Astrocyte of the spinal cord (primary cell): Measurements from ENCODE around the gene PGAP2.

Source experiments
- DNase-seq: peaks from one replicate; pipeline ENCODE4 v3.0.0; 2011; ENCODE audit warnings: low read depth, low spot score
- H3K4me3 ChIP-seq: 2 replicates; pipeline ENCODE4 v1.5.1; 2011; ENCODE audit warnings: low read depth, mild to moderate bottlenecking, low read length, moderate library complexity
- in situ Hi-C: cut with HindIII; loops from 2 replicates; pipeline ENCODE4 v1.10.0; 2017; ENCODE audit warnings: low sequenced_read_pairs
- TF ChIP-seq, protein P1 (sequence below): IDR thresholded peaks from 2 replicates; pipeline ENCODE4 v1.5.1; 2012; ENCODE audit warnings: low read depth, mild to moderate bottlenecking, low read length, inconsistent platforms

The PGAP2 gene

GRCh38 chr11:3837793-3838192 lies 29.4 kb downstream of the PGAP2 start:
- TF ChIP-seq, protein P1, sequence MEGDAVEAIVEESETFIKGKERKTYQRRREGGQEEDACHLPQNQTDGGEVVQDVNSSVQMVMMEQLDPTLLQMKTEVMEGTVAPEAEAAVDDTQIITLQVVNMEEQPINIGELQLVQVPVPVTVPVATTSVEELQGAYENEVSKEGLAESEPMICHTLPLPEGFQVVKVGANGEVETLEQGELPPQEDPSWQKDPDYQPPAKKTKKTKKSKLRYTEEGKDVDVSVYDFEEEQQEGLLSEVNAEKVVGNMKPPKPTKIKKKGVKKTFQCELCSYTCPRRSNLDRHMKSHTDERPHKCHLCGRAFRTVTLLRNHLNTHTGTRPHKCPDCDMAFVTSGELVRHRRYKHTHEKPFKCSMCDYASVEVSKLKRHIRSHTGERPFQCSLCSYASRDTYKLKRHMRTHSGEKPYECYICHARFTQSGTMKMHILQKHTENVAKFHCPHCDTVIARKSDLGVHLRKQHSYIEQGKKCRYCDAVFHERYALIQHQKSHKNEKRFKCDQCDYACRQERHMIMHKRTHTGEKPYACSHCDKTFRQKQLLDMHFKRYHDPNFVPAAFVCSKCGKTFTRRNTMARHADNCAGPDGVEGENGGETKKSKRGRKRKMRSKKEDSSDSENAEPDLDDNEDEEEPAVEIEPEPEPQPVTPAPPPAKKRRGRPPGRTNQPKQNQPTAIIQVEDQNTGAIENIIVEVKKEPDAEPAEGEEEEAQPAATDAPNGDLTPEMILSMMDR, result no peak
- no peak for DNase-seq
- in situ Hi-C loops, result no loop called here
- H3K4me3 ChIP-seq, result no peak overlapping the region

DNA sequence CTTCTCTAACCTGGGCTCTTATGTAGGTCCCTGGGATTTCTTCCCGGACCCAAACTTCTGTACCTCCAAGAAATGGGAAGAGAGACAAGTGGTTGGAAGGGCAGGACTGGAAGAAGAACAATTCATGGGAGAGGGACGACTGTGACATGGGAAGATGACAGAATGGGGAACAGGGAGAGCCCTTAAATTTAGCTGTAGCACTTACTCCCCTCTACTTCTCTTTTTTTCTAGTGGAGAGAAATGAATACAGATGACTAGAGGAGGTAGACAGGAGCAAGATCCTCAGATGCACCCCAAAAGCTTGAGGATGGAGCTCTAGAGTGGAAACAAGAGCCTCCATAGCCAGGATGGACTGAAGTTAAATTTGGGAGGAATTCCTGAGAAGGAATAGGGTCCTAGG lies 30.1 kb downstream of the PGAP2 start:
- DNase-seq, result no peak
- no peak overlapping the region for H3K4me3 ChIP-seq
- TF ChIP-seq, protein P1, result no peak
- in situ Hi-C loops, result no loop called here

GRCh38 chr11:3840004-3840869 lies 31.9 kb downstream of the PGAP2 start:
- peak overlapping the region; percentile 81 for H3K4me3 ChIP-seq
- TF ChIP-seq, protein P1, result no peak
- DNase-seq, result no peak
- in situ Hi-C loops, result no loop called here

DNA sequence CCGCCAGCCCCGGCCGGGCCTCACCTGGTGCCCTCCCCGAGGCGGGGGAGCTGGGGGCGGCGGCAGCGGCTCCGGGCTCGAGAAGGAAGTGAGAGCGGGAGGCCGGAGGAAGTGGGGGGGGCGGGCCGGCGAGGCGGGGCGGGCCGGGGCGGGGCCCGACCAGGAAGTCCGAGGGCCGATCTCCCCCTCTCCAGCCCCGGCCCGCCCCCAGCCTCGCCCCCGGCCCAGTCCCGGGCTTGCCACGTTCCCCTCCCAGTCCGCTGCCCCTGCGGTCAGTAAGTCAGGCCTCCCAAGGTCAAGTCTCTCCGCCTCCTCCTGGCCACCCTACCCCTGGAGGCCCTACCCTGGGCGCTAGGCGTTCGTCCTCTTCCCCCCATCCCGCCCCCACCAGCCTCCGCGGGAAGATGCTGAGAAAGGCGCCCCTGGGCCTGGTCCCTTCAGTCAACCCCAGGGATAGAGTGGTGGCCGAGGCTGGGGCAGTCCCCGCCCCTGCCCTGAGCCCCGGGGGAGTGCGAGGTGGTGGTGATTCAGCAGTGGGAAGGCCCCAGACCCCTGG lies 32.6 kb downstream of the PGAP2 start, which contains the start of gene RHOG:
TSS of gene RHOG (minus strand) at position 90 of the 556 bp plus-strand sequence. CDS start 12,821 bp downstream, outside the sequence.
- peak; percentile 83 for DNase-seq
- in situ Hi-C loops, result no loop called here
- TF ChIP-seq, protein P1, result no peak
- H3K4me3 ChIP-seq, result peak within 1 kb of the TSS; percentile 81

DNA sequence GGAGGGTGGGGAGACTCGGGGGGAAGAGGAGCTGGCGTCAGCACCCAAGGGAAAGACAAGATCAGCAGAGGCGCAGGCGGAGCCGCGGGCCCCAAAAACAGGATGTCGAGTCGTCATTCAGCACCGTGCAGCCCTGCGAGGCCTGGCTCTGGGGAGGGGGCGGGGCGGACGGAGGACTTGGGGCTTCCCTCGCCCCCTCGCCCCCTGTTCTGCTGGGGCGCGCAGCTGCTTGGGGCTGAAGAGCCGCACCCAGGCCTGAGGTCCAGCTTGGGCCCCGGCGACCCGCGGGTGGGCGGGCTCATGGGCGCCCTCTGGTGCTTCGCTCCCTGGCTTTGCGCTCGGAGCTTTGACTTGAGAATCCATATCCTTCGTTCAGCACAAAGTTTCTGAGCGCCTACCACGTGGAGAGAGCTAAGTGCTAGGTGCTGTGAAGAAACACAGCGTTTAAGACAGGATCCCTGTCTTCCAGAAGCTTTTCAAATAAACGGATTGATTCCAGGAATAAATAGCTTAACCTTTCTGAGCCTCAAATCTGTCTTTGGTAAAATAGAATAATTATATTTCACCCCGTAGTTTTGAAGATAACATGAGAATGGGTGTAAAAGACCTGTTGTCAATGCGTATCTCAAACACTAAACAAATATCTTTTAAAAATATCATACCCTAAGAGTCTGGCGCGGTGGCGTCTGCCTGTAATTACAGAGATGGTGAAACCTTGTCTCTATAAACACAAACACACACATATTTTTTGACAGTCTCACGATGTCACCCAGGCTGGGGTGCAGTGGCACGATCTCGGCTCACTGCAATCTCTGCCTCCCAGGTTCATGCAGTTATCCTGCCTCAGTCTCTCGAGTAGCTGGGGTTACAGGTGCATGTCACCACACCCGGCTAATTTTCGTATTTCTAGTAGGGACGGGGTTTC lies 33.3 kb downstream of the PGAP2 start:
- TF ChIP-seq, protein P1, result peak; percentile 92
- peak overlapping the region; percentile 81 for H3K4me3 ChIP-seq
- peak; percentile 89 for DNase-seq
- in situ Hi-C loops, result no loop called here

- TF ChIP-seq, protein P1, result no peak
- H3K4me3 ChIP-seq, result no peak overlapping the region
- no peak for DNase-seq
- in situ Hi-C loops, result no loop called here
Measured at GRCh38 chr11:3843326-3843725, 35.0 kb downstream of the PGAP2 start.
